Neural cell (in vitro differentiated cells): ENCODE results near the gene CRADD.

Experiments used
- EP300 ChIP-seq: fragments of 450-650 bp; conservative IDR thresholded peaks from 2 replicates; pipeline ENCODE4 v1.6.1; 2014; ENCODE audit warnings: antibody characterized with exemption, mild to moderate bottlenecking, moderate library complexity; ENCODE audit not compliant: poor library complexity, severe bottlenecking
- EZH2 ChIP-seq: fragments of 200-600, 300-800 bp; shearing (Covaris generic), sonication (generic); IDR thresholded peaks from 2 replicates; pipeline ENCODE4 v1.6.1; 2014; ENCODE audit warnings: antibody characterized with exemption, low read length, borderline replicate concordance, mild to moderate bottlenecking; ENCODE audit not compliant: insufficient read depth, poor library complexity, severe bottlenecking
- MXI1 ChIP-seq: fragments of 450-650 bp; conservative IDR thresholded peaks from 2 replicates; pipeline ENCODE4 v1.6.1; 2014; ENCODE audit warnings: antibody characterized with exemption, mild to moderate bottlenecking; ENCODE audit not compliant: poor library complexity, severe bottlenecking
- POLR2AphosphoS5 ChIP-seq: IDR thresholded peaks from 2 replicates; pipeline ENCODE4 v1.6.1; 2012
- RAD21 ChIP-seq: fragments of 450-650 bp; conservative IDR thresholded peaks from 2 replicates; pipeline ENCODE4 v1.6.1; 2014; ENCODE audit warnings: antibody characterized with exemption, mild to moderate bottlenecking, moderate library complexity
- SMC3 ChIP-seq: fragments of 450-650 bp; conservative IDR thresholded peaks from 2 replicates; pipeline ENCODE4 v1.6.1; 2014; ENCODE audit warnings: antibody characterized with exemption, mild to moderate bottlenecking, moderate library complexity; ENCODE audit not compliant: poor library complexity
- TAF1 ChIP-seq: IDR thresholded peaks from 2 replicates; pipeline ENCODE4 v1.6.1; 2012; ENCODE audit warnings: low read depth
- TF ChIP-seq, protein P1 (sequence below): IDR thresholded peaks from 2 replicates; pipeline ENCODE4 v1.6.1; 2012; ENCODE audit warnings: borderline replicate concordance
- TF ChIP-seq, protein P2 (sequence below): fragments of 450-650 bp; IDR thresholded peaks from 2 replicates; pipeline ENCODE4 v1.5.1; 2014; ENCODE audit warnings: antibody characterized with exemption, mild to moderate bottlenecking, moderate library complexity; ENCODE audit not compliant: poor library complexity, severe bottlenecking

DNA sequence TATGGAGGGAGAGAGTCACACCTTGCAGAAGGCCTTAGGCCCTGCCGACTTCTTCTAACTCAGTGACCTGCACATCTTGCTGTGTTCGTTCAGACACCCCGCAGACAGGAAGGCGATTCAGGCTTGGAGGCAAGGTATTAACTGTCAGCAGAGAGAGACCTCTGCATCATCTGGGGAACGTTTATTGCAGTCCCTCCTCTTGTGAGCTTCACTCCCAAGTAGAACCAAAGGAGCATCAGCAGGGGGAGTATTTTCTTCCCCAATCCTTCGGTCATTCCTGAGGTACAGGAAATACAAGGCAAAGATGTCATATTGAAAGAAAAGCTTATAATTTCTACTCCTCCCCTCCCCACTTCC lies 217.9 kb downstream of the CRADD start:
- no peak for TF ChIP-seq RAD21
- TF ChIP-seq, protein P1, sequence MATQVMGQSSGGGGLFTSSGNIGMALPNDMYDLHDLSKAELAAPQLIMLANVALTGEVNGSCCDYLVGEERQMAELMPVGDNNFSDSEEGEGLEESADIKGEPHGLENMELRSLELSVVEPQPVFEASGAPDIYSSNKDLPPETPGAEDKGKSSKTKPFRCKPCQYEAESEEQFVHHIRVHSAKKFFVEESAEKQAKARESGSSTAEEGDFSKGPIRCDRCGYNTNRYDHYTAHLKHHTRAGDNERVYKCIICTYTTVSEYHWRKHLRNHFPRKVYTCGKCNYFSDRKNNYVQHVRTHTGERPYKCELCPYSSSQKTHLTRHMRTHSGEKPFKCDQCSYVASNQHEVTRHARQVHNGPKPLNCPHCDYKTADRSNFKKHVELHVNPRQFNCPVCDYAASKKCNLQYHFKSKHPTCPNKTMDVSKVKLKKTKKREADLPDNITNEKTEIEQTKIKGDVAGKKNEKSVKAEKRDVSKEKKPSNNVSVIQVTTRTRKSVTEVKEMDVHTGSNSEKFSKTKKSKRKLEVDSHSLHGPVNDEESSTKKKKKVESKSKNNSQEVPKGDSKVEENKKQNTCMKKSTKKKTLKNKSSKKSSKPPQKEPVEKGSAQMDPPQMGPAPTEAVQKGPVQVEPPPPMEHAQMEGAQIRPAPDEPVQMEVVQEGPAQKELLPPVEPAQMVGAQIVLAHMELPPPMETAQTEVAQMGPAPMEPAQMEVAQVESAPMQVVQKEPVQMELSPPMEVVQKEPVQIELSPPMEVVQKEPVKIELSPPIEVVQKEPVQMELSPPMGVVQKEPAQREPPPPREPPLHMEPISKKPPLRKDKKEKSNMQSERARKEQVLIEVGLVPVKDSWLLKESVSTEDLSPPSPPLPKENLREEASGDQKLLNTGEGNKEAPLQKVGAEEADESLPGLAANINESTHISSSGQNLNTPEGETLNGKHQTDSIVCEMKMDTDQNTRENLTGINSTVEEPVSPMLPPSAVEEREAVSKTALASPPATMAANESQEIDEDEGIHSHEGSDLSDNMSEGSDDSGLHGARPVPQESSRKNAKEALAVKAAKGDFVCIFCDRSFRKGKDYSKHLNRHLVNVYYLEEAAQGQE: no peak
- TF ChIP-seq, protein P2, sequence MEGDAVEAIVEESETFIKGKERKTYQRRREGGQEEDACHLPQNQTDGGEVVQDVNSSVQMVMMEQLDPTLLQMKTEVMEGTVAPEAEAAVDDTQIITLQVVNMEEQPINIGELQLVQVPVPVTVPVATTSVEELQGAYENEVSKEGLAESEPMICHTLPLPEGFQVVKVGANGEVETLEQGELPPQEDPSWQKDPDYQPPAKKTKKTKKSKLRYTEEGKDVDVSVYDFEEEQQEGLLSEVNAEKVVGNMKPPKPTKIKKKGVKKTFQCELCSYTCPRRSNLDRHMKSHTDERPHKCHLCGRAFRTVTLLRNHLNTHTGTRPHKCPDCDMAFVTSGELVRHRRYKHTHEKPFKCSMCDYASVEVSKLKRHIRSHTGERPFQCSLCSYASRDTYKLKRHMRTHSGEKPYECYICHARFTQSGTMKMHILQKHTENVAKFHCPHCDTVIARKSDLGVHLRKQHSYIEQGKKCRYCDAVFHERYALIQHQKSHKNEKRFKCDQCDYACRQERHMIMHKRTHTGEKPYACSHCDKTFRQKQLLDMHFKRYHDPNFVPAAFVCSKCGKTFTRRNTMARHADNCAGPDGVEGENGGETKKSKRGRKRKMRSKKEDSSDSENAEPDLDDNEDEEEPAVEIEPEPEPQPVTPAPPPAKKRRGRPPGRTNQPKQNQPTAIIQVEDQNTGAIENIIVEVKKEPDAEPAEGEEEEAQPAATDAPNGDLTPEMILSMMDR: no peak
- TF ChIP-seq POLR2AphosphoS5: no peak
- TF ChIP-seq SMC3: no peak
- TF ChIP-seq MXI1: no peak
- no peak for TF ChIP-seq TAF1
- TF ChIP-seq EZH2: no peak
- no peak for TF ChIP-seq EP300
